ENCODE data around the gene ZNF141.

The ZNF141 gene

GRCh38 chr4:336893-337142, 796 bp upstream of the ZNF141 start:
- Histone ChIP-seq H3K9me3 (peaks cover 4% of the 10 kb centered on the region), H3K4me1 (no peaks in the 10 kb centered on the region), H3K36me3 (peaks cover 20% of the 10 kb centered on the region), H3K4me3 (ENCODE audit: low read depth, low read length) (peak overlapping the region; percentile 94), H3K27me3 (no peaks in the 10 kb centered on the region)
- DNase-seq, result no peak
- TF ChIP-seq, protein P1, sequence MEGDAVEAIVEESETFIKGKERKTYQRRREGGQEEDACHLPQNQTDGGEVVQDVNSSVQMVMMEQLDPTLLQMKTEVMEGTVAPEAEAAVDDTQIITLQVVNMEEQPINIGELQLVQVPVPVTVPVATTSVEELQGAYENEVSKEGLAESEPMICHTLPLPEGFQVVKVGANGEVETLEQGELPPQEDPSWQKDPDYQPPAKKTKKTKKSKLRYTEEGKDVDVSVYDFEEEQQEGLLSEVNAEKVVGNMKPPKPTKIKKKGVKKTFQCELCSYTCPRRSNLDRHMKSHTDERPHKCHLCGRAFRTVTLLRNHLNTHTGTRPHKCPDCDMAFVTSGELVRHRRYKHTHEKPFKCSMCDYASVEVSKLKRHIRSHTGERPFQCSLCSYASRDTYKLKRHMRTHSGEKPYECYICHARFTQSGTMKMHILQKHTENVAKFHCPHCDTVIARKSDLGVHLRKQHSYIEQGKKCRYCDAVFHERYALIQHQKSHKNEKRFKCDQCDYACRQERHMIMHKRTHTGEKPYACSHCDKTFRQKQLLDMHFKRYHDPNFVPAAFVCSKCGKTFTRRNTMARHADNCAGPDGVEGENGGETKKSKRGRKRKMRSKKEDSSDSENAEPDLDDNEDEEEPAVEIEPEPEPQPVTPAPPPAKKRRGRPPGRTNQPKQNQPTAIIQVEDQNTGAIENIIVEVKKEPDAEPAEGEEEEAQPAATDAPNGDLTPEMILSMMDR (IDR thresholded peaks at IDR 0.05; ENCODE audit: low read depth, low read length), result no peak

DNA sequence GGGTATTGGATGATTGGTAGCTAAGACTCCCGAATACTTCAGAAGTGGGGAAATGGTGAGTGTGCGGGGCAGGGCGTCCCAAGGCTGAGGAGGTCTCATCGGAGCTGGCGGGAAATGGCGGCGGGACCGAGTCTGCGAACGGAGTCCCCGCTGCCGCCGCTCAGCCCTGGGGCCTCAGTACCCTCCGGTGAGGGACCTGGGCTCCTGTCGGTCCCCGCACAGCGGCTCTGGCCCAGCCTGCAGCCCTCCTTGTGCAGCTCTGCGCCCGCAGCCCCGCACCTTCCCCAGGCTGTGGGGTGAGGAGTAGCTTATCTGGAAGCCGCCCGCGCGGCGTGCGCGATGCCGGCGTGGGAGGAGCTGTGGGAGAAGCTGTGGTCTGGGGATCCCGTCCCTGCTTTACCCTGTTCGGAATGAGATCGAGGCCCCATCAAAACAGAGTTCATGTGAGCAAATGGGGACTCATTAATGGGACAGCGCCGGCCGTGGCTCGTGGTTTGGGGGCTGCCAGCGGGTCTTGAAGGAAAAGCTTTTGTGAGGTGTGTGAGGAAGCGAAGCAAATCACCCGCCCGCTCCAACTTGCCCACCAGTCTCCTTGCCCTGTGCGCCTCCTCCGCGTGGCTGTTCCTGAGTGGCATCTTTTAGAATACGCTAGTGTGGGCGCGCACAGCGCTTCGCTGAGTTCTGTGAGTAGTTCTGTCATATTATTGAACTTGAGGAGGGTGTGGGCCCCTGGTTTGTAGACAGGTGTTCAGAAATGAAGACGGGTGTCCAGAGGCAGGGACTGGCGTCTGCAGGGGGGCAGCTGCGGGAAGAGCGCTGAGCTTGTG, 531 bp downstream of the ZNF141 start:
- peak overlapping the region; percentile 94 for H3K4me3 ChIP-seq (ENCODE audit: low read depth, low read length)
- DNase-seq, result peak; percentile 52
- no peaks in the 10 kb centered on the region for H3K4me1 ChIP-seq
- peaks cover 33% of the 10 kb centered on the region for H3K36me3 ChIP-seq
- TF ChIP-seq, protein P1 (IDR thresholded peaks at IDR 0.05; ENCODE audit: low read depth, low read length), result no peak
- H3K27me3 ChIP-seq, result no peaks in the 10 kb centered on the region
- H3K9me3 ChIP-seq, result peaks cover 4% of the 10 kb centered on the region

- Histone ChIP-seq H3K4me3 (ENCODE audit: low read depth, low read length) (peak overlapping the region; percentile 94), H3K4me1 (no peaks in the 10 kb centered on the region), H3K27me3 (no peaks in the 10 kb centered on the region), H3K36me3 (peaks cover 39% of the 10 kb centered on the region), H3K9me3 (peaks cover 4% of the 10 kb centered on the region)
- DNase-seq, result peak; percentile 14
- TF ChIP-seq, protein P1 (IDR thresholded peaks at IDR 0.05; ENCODE audit: low read depth, low read length), result no peak
Measured at GRCh38 chr4:338759-339097, 1.1 kb downstream of the ZNF141 start.

- no peak for DNase-seq
- H3K36me3 ChIP-seq, result peaks cover 52% of the 10 kb centered on the region
- H3K9me3 ChIP-seq, result peaks cover 4% of the 10 kb centered on the region
- H3K4me3 ChIP-seq (ENCODE audit: low read depth, low read length), result no peak overlapping the region
- TF ChIP-seq, protein P1 (IDR thresholded peaks at IDR 0.05; ENCODE audit: low read depth, low read length), result peak; percentile 22; the same call in 1 of the 2 replicates
- H3K4me1 ChIP-seq, result no peaks in the 10 kb centered on the region
- no peaks in the 10 kb centered on the region for H3K27me3 ChIP-seq
Measured at GRCh38 chr4:340011-340410, 2.4 kb downstream of the ZNF141 start.

DNA sequence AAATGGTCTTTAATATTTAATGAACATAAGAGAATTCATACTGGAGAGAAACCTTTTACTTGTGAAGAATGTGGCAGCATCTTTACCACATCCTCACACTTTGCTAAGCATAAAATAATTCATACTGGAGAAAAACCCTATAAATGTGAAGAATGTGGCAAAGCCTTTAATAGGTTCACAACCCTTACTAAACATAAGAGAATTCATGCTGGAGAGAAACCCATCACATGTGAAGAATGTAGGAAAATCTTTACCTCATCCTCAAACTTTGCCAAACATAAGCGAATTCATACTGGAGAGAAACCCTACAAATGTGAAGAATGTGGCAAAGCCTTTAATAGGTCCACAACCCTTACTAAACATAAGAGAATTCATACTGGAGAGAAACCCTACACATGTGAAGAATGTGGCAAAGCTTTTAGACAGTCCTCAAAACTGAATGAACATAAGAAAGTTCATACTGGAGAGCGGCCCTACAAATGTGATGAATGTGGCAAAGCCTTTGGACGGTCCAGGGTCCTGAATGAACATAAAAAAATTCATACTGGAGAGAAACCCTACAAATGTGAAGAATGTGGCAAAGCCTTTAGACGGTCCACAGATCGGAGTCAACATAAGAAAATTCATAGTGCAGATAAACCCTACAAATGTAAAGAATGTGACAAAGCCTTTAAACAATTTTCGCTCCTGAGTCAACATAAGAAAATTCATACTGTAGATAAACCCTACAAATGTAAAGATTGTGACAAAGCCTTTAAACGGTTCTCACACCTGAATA, 35.6 kb downstream of the ZNF141 start:
- peaks cover 46% of the 10 kb centered on the region for H3K36me3 ChIP-seq
- TF ChIP-seq, protein P1 (IDR thresholded peaks at IDR 0.05; ENCODE audit: low read depth, low read length), result no peak
- no peak overlapping the region for H3K4me3 ChIP-seq (ENCODE audit: low read depth, low read length)
- no peaks in the 10 kb centered on the region for H3K27me3 ChIP-seq
- H3K9me3 ChIP-seq, result peaks cover 15% of the 10 kb centered on the region
- no peaks in the 10 kb centered on the region for H3K4me1 ChIP-seq
- no peak for DNase-seq
